HepG2 (cell line): ENCODE results near the gene ADAMTS16. TPM values are rescaled to one million over a fixed set of nuclear protein-coding genes. Genes with fewer than 3 reads are reported as not detected.

Source experiments
- DMTF1 ChIP-seq: sonication (generic); formaldehyde crosslinking; IDR thresholded peaks from 2 replicates; pipeline ENCODE4 v1.4.0; 2020; ENCODE audit warnings: mild to moderate bottlenecking, missing genetic modification reagents
- FOSL2 ChIP-seq: sonication (generic); formaldehyde crosslinking; IDR thresholded peaks from 2 replicates; pipeline ENCODE4 v1.4.0; 2020; ENCODE audit warnings: missing genetic modification reagents
- NR2F6 ChIP-seq, 2 experiments: IDR thresholded peaks; 2 replicates each; pipeline ENCODE4 v1.6.1; 2016; ENCODE audit warnings: antibody characterized with exemption in 1 of 2, mild to moderate bottlenecking in 1 of 2
- SIN3A ChIP-seq: IDR thresholded peaks from 2 replicates; pipeline ENCODE4 v1.6.1; 2011; ENCODE audit warnings: low read depth, mild to moderate bottlenecking, control low read depth, low read length, borderline replicate concordance
- SPEN ChIP-seq: sonication (generic); formaldehyde crosslinking; IDR thresholded peaks from 2 replicates; pipeline ENCODE4 v1.5.1; 2020; ENCODE audit warnings: low read depth, mild to moderate bottlenecking, missing genetic modification reagents
- THRA ChIP-seq: sonication (generic); formaldehyde crosslinking; IDR thresholded peaks from 2 replicates; pipeline ENCODE4 v1.4.0; 2020; ENCODE audit warnings: missing genetic modification reagents, borderline replicate concordance
- TRAFD1 ChIP-seq: sonication (generic); formaldehyde crosslinking; IDR thresholded peaks from 2 replicates; pipeline ENCODE4 v1.5.1; 2020; ENCODE audit warnings: missing genetic modification reagents, mild to moderate bottlenecking, borderline replicate concordance
- ZNF20 ChIP-seq: sonication (generic); formaldehyde crosslinking; IDR thresholded peaks from 2 replicates; pipeline ENCODE4 v1.4.0; 2020; ENCODE audit warnings: mild to moderate bottlenecking, moderate library complexity, missing genetic modification reagents
- ZNF709 ChIP-seq: sonication (generic); formaldehyde crosslinking; IDR thresholded peaks from 2 replicates; pipeline ENCODE4 v1.5.0; 2020; ENCODE audit warnings: mild to moderate bottlenecking, missing genetic modification reagents
- ZNF720 ChIP-seq: sonication (generic); formaldehyde crosslinking; IDR thresholded peaks from 2 replicates; pipeline ENCODE4 v1.4.0; 2020; ENCODE audit warnings: missing genetic modification reagents
- polyA plus RNA-seq, 8 experiments: library from polyadenylated mRNA; depleted of rRNA in 3 of 8; stranded (reverse) in 7 of 8; unstranded in 1 of 8; fragments of >200 nt; fragmentation: Illumina TruSeq in 4 of 8; extraction: Trizol in 4 of 8; gene quantifications; 2 replicates each; pipeline versions ENCODE4 v1.2.1 to v1.2.3, GENCODE V29; 2011 to 2016; ENCODE audit warnings: low read depth in 4 of 8, missing spikeins in 1 of 8, mixed read lengths in 1 of 8; ENCODE audit not compliant: insufficient read depth in 1 of 8
- total RNA-seq, 5 experiments: library from RNA; depleted of rRNA; stranded (reverse); fragments of >200 nt; fragmentation: Illumina TruSeq; extraction: Trizol; gene quantifications; 2 replicates each; pipeline ENCODE4 v1.2.3, GENCODE V29; 2016; ENCODE audit warnings: low read depth in 1 of 5

ADAMTS16 gene
- total and polyA plus RNA-seq, 2 of the 13 experiments (the other 11 are each of a cell fraction or from before 2014, with no cell fraction given), result 0.02 to 0.03 TPM

- TF ChIP-seq SIN3A (no peak), ZNF720 (CRISPR knock-in tag) (no peak), TRAFD1 (CRISPR knock-in tag) (no peak), ZNF20 (no peak), NR2F6 (IDR thresholded peaks at IDR 0.05) (no peak), NR2F6 (CRISPR knock-in tag; IDR thresholded peaks at IDR 0.05) (peak; percentile 45; the same call in 1 of the 2 replicates), FOSL2 (CRISPR knock-in tag) (0 out of 2 replicates have a peak, but pooled peaks have one; percentile 14), DMTF1 (CRISPR knock-in tag) (no peak), SPEN (CRISPR knock-in tag) (no peak), ZNF709 (no peak), THRA (CRISPR knock-in tag) (peak; percentile 72; the same call in 1 of the 2 replicates)
- TF ChIP-seq, all 625 proteins: peak for 20
Observed at GRCh38 chr5:5335700-5336264, 195.7 kb downstream of the ADAMTS16 start (continued).
